Hepatocyte (in vitro differentiated cells): Measurements from ENCODE around the gene FBL. TPM values are rescaled to one million over a fixed set of nuclear protein-coding genes. Genes with fewer than 3 reads are reported as not detected.

ENCODE experiments used
- DNase-seq: peaks from one replicate; pipeline ENCODE4 v3.0.0-alpha.2; 2016; ENCODE audit warnings: low spot score
- H2AFZ ChIP-seq: fragments of 200-600 bp; sonication (generic); 2 replicates; pipeline ENCODE4 v1.6.0; 2016; ENCODE audit warnings: antibody characterized with exemption, mild to moderate bottlenecking
- H3K27ac ChIP-seq: fragments of 200-600 bp; sonication (generic); 2 replicates; pipeline ENCODE4 v1.5.1; 2016; ENCODE audit warnings: mild to moderate bottlenecking
- H3K27me3 ChIP-seq: fragments of 200-600 bp; sonication (generic); 2 replicates; pipeline ENCODE4 v1.6.1; 2016
- H3K36me3 ChIP-seq: fragments of 200-600 bp; sonication (generic); replicated peaks from 2 replicates; pipeline ENCODE4 v1.5.1; 2016; ENCODE audit warnings: low read depth; ENCODE audit not compliant: insufficient read depth
- H3K4me1 ChIP-seq: fragments of 200-600 bp; sonication (generic); 2 replicates; pipeline ENCODE4 v1.5.1; 2016; ENCODE audit warnings: mild to moderate bottlenecking, moderate library complexity; ENCODE audit not compliant: insufficient read depth
- H3K4me2 ChIP-seq: fragments of 200-600 bp; sonication (generic); 2 replicates; pipeline ENCODE4 v1.6.0; 2016
- H3K4me3 ChIP-seq: fragments of 200-600 bp; sonication (generic); 2 replicates; pipeline ENCODE4 v1.5.1; 2016; ENCODE audit warnings: mild to moderate bottlenecking
- H3K79me2 ChIP-seq: fragments of 200-600 bp; sonication (generic); 2 replicates; pipeline ENCODE4 v1.6.0; 2017; ENCODE audit warnings: mild to moderate bottlenecking
- H3K9me2 ChIP-seq: fragments of 200-600 bp; sonication (generic); replicated peaks from 2 replicates; pipeline ENCODE4 v1.6.0; 2017; ENCODE audit warnings: mild to moderate bottlenecking; ENCODE audit not compliant: insufficient read depth
- H3K9me3 ChIP-seq: fragments of 200-600 bp; sonication (generic); 2 replicates; pipeline ENCODE4 v1.5.1; 2016; ENCODE audit warnings: low read depth, mild to moderate bottlenecking
- H4K20me1 ChIP-seq: fragments of 200-600 bp; sonication (generic); 2 replicates; pipeline ENCODE4 v1.6.0; 2016; ENCODE audit warnings: mild to moderate bottlenecking; ENCODE audit not compliant: insufficient read depth, poor library complexity, severe bottlenecking
- CTCF ChIP-seq: fragments of 200-600 bp; sonication (generic); IDR thresholded peaks from 2 replicates; pipeline ENCODE4 v1.5.1; 2016; ENCODE audit warnings: antibody characterized with exemption, mild to moderate bottlenecking; ENCODE audit not compliant: poor library complexity
- EZH2 ChIP-seq: fragments of 200-600 bp; sonication (generic); IDR thresholded peaks from 2 replicates; pipeline ENCODE4 v1.6.1; 2016; ENCODE audit warnings: antibody characterized with exemption, mild to moderate bottlenecking, borderline replicate concordance
- EZH2phosphoT487 ChIP-seq: fragments of 200-600 bp; sonication (generic); IDR thresholded peaks from one replicate; pipeline ENCODE4 v1.6.1; 2018; ENCODE audit warnings: antibody characterized with exemption, mild to moderate bottlenecking, low read depth, moderate library complexity; ENCODE audit not compliant: unreplicated experiment, severe bottlenecking
- WGBS: methylation state at CpG from one replicate; pipeline ENCODE4 v1.1.6; 2016; ENCODE audit warnings: low lambda C conversion rate; ENCODE audit errors: missing lambda C conversion rate; 5-methylcytosine and 5-hydroxymethylcytosine counted together
- polyA plus RNA-seq: library from polyadenylated mRNA; unstranded; fragments of >200 nt; fragmentation: Nextera tagmentation; extraction: Ambion mirVana; gene quantifications from 2 replicates; pipeline ENCODE4 v1.2.1, GENCODE V29; 2016
- total RNA-seq: library from RNA; depleted of rRNA; stranded (reverse); fragments of >200 nt; gene quantifications from 2 replicates; pipeline ENCODE4 v1.2.3, GENCODE V29; 2014

The FBL gene
- total and polyA plus RNA-seq, 2 experiments from 2014 or later, result 69.6 to 104 TPM

- H4K20me1 ChIP-seq, result no peaks in the 10 kb centered on the region
- WGBS, result 94% methylated on average over 45 of the region's 47 CpGs
- H3K9me3 ChIP-seq, result no peaks in the 10 kb centered on the region
- no peak overlapping the region for H3K4me3 ChIP-seq
- H3K27me3 ChIP-seq, result no peaks in the 10 kb centered on the region
- DNase-seq, result no peak
- H3K27ac ChIP-seq, result no peak overlapping the region
- no peaks in the 10 kb centered on the region for H3K9me2 ChIP-seq
- H3K4me2 ChIP-seq, result no peak overlapping the region
- H2AFZ ChIP-seq, result no peak overlapping the region
- no peaks in the 10 kb centered on the region for H3K79me2 ChIP-seq
- no peaks in the 10 kb centered on the region for H3K4me1 ChIP-seq
- TF ChIP-seq CTCF (no peak), EZH2 (no peak), EZH2phosphoT487 (no peak)
- no peaks in the 10 kb centered on the region for H3K36me3 ChIP-seq
Observed at GRCh38 chr19:39871886-39872866, 26.0 kb upstream of the FBL start.

GRCh38 chr19:39871362-39871761, 25.2 kb upstream of the FBL start:
- Histone ChIP-seq H3K4me3 (no peak overlapping the region), H3K4me2 (no peak overlapping the region), H3K79me2 (no peaks in the 10 kb centered on the region), H3K9me3 (no peaks in the 10 kb centered on the region), H3K36me3 (no peaks in the 10 kb centered on the region), H4K20me1 (no peaks in the 10 kb centered on the region), H3K4me1 (no peaks in the 10 kb centered on the region), H2AFZ (no peak overlapping the region), H3K27ac (no peak overlapping the region), H3K9me2 (no peaks in the 10 kb centered on the region), H3K27me3 (no peaks in the 10 kb centered on the region)
- WGBS, result 94% methylated on average over 6 of the region's 6 CpGs
- no peak for DNase-seq
- no peak for TF ChIP-seq CTCF
- no peak for TF ChIP-seq EZH2
- no peak for TF ChIP-seq EZH2phosphoT487

GRCh38 chr19:39870171-39870971, 24.2 kb upstream of the FBL start:
- 32% methylated on average over 13 of the region's 16 CpGs for WGBS
- no peak for TF ChIP-seq CTCF
- TF ChIP-seq EZH2, result no peak
- no peak for TF ChIP-seq EZH2phosphoT487
- no peak overlapping the region for H2AFZ ChIP-seq

More at GRCh38 chr19:39870171-39870971, 24.2 kb upstream of the FBL start:
- no peak for DNase-seq
- no peak overlapping the region for H3K4me3 ChIP-seq
- H3K4me1 ChIP-seq, result no peaks in the 10 kb centered on the region
- H3K9me2 ChIP-seq, result no peaks in the 10 kb centered on the region
- H3K27ac ChIP-seq, result no peak overlapping the region
- H3K27me3 ChIP-seq, result no peaks in the 10 kb centered on the region
- no peaks in the 10 kb centered on the region for H3K36me3 ChIP-seq
- H3K79me2 ChIP-seq, result no peaks in the 10 kb centered on the region
- no peaks in the 10 kb centered on the region for H3K9me3 ChIP-seq
- H3K4me2 ChIP-seq, result no peak overlapping the region
- no peaks in the 10 kb centered on the region for H4K20me1 ChIP-seq
